Activated naive CD4-positive, alpha-beta T cell (primary cell): ENCODE measurements around the gene BPIFB2.

ENCODE experiments used
- DNase-seq, 4 experiments: peaks; one replicate each; lab custom pipeline; 2025; lab: John Stamatoyannopoulos, UW

Gene BPIFB2

GRCh38 chr20:33022694-33023438 is 15.4 kb downstream of the BPIFB2 start:
- no peak for DNase-seq

- DNase-seq, result no peak
Observed at GRCh38 chr20:33023439-33024242, 16.1 kb downstream of the BPIFB2 start.

GRCh38 chr20:33024243-33024560 is 16.7 kb downstream of the BPIFB2 start:
- DNase-seq, result no peak

GRCh38 chr20:33024609-33025317 is 17.3 kb downstream of the BPIFB2 start:
- DNase-seq, result no peak

- DNase-seq, result no peak
Observed at GRCh38 chr20:33025318-33025876, 17.9 kb downstream of the BPIFB2 start.

- DNase-seq, result no peak
Observed at GRCh38 chr20:33026072-33026778, 18.7 kb downstream of the BPIFB2 start.

GRCh38 chr20:33026779-33027759 is 19.6 kb downstream of the BPIFB2 start:
- DNase-seq, result no peak

- DNase-seq, result no peak
Observed at GRCh38 chr20:33027769-33028751, 20.6 kb downstream of the BPIFB2 start.

- DNase-seq, result no peak
Observed at GRCh38 chr20:33028875-33029274, 21.4 kb downstream of the BPIFB2 start.

GRCh38 chr20:33030076-33030475 is 22.6 kb downstream of the BPIFB2 start:
- no peak for DNase-seq

GRCh38 chr20:33030569-33030968 is 23.1 kb downstream of the BPIFB2 start:
- no peak for DNase-seq

- DNase-seq, result no peak
Observed at GRCh38 chr20:33031531-33031930, 24.0 kb downstream of the BPIFB2 start, which contains the start of gene BPIFB6. BPIFB6 (plus strand) TSS chr20:33031648; CDS start chr20:33031648, 0 bp downstream.

GRCh38 chr20:33032555-33032954 is 25.1 kb downstream of the BPIFB2 start:
- no peak for DNase-seq

- DNase-seq, result no peak
Observed at GRCh38 chr20:33033381-33033780, 25.9 kb downstream of the BPIFB2 start.

- DNase-seq, result no peak
Observed at GRCh38 chr20:33034115-33034514, 26.6 kb downstream of the BPIFB2 start.

- DNase-seq, result no peak
Observed at GRCh38 chr20:33034901-33035492, 27.5 kb downstream of the BPIFB2 start.

GRCh38 chr20:33037456-33037855 is 30.0 kb downstream of the BPIFB2 start:
- no peak for DNase-seq

GRCh38 chr20:33038243-33038642 is 30.7 kb downstream of the BPIFB2 start:
- DNase-seq, result no peak

GRCh38 chr20:33042430-33042829 is 34.9 kb downstream of the BPIFB2 start:
- no peak for DNase-seq
